Naive B cell (primary cell): ENCODE results near the gene FAM117A. TPM values are rescaled to one million over a fixed set of nuclear protein-coding genes. Genes with fewer than 3 reads are reported as not detected.

Experiments
- ATAC-seq, 2 donors: fragments of 150-1000 bp; cut with Tn5 transposase; 2 replicates each; pipeline ENCODE4 v1.10.0; 2021; ENCODE audit warnings: low read depth in 2 of 2, mild to moderate bottlenecking in 2 of 2, moderate library complexity in 2 of 2
- DNase-seq: peaks from one replicate; pipeline ENCODE4 v3.0.0; 2022
- H3K27ac Mint-ChIP-seq, 6 donors: one replicate each; pipeline ENCODE4 v1.8.0; 2020 to 2022; ENCODE audit warnings: mild to moderate bottlenecking in 6 of 6, mixed read lengths in 6 of 6, moderate library complexity in 5 of 6, inconsistent platforms in 2 of 6
- H3K27me3 Mint-ChIP-seq, 3 donors: one replicate each; pipeline ENCODE4 v1.8.0; 2021 to 2022; ENCODE audit warnings: mixed read lengths in 3 of 3, mild to moderate bottlenecking in 1 of 3
- H3K36me3 Mint-ChIP-seq, 2 donors: one replicate each; pipeline ENCODE4 v1.8.0; 2020 to 2022; ENCODE audit warnings: mixed read lengths in 2 of 2, inconsistent platforms in 1 of 2, mild to moderate bottlenecking in 1 of 2
- H3K4me1 Mint-ChIP-seq, 3 donors: one replicate each; pipeline ENCODE4 v1.8.0; 2020 to 2022; ENCODE audit warnings: mixed read lengths in 3 of 3, inconsistent platforms in 1 of 3, mild to moderate bottlenecking in 1 of 3, moderate library complexity in 1 of 3
- H3K4me3 Mint-ChIP-seq, 8 donors: one replicate each; pipeline ENCODE4 v1.8.0; 2020 to 2022; ENCODE audit warnings: mild to moderate bottlenecking in 8 of 8, mixed read lengths in 8 of 8, moderate library complexity in 8 of 8, inconsistent platforms in 2 of 8
- H3K9me3 Mint-ChIP-seq, 7 donors: one replicate each; pipeline ENCODE4 v1.8.0; 2020 to 2022; ENCODE audit warnings: mixed read lengths in 7 of 7, mild to moderate bottlenecking in 5 of 7, inconsistent platforms in 2 of 7, moderate library complexity in 1 of 7
- polyA plus RNA-seq, 6 donors: library from polyadenylated mRNA; unstranded; fragments of 300-500 nt; fragmentation: Illumina TruSeq; gene quantifications; one replicate each; pipeline ENCODE4 v1.2.3, GENCODE V29; 2021; ENCODE audit warnings: low read depth in 6 of 6

FAM117A gene
- polyA plus RNA-seq, 6 donors from 2014 or later, result 36.4 to 66.0 (median 54.3) TPM

DNA sequence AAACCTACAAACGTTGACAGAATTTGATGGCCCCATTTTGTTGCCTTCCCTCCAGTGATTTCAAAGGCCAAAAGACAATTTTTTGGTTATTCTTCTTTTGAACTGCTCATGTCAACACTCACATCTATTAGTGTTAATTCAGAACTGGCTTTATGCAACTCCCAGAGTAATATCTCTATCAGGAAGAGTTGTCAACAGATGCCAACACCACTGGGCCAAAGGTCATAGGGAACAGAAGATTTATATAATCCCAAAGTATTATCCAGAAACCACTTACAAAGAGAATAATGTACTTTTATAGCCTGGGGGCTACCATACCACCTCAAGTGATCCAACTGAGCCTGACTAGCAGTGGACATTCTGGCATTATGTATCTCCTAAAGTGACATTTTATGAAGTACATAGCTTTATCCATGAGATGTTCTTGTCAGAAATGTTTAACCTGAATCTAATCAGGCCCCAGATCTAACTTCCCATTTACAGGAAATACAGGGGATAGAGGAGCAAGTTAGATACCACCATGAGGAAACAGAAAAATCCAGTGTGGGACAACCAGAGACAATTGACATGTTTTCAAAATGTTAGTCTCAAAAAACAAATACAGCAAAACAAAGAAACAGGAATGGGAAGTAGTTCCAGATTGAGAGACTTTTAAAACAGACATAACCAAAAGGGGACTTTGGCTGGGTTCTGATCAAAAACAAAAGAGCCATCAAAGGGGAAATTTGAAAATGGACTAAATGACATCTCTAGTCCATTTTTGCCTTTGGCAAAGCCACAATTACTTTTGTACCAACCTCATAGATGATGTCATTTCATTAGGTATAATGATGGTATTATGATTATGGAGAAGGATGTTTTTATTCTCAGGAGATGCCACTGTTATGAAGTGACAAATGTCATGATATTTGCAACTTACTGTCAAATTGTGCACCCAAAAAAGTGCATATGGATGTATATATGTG lies 18.5 kb downstream of the FAM117A start:
- Mint-ChIP-seq H3K4me3 (peak overlapping the region; percentile 78 to 94 (median 90)), H3K4me1 (peaks cover 79 to 97% (median 83%) of the 10 kb centered on the region in 3 donors), H3K27ac (peak overlapping the region; percentile 96 to 99 (median 98)), H3K36me3 (peaks cover 0 to 5% of the 10 kb centered on the region in 2 donors), H3K9me3 (no peaks in the 10 kb centered on the region), H3K27me3 (no peaks in the 10 kb centered on the region)
- ATAC-seq (no peak), DNase-seq (no peak)

DNA sequence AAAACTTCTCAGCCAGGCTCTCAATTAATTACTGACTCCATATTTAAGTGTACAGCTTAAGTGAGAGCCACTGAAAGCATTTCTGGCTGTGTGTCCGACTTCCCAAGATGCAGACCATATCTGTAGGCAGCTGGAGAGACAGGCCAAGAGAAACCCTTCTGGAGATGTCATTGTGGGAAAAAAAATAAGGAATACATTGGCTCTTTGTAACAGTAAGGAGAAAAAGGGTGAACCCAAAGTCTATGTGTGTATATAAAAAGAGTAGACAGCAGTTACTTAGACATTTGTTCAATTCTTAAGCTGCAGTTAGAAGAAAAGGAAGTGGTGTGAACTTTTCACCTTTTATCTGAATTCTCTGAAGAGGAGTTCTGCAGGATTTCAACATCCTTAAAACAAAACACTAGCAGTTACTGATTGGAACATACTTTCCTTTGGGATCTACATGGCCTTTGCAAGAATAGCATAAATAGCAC lies 21.7 kb downstream of the FAM117A start:
- peak overlapping the region; percentile 64 to 95 (median 93) for H3K4me3 Mint-ChIP-seq
- DNase-seq (no peak), ATAC-seq (no peak)
- H3K27me3 Mint-ChIP-seq, result no peaks in the 10 kb centered on the region
- H3K36me3 Mint-ChIP-seq, result peaks cover 0 to 5% of the 10 kb centered on the region in 2 donors
- H3K27ac Mint-ChIP-seq, result peak overlapping the region; percentile 99 to 100 (median 100)
- peaks cover 0 to 4% (median 0%) of the 10 kb centered on the region in 7 donors for H3K9me3 Mint-ChIP-seq
- H3K4me1 Mint-ChIP-seq, result peaks cover 76 to 94% (median 83%) of the 10 kb centered on the region in 3 donors

DNA sequence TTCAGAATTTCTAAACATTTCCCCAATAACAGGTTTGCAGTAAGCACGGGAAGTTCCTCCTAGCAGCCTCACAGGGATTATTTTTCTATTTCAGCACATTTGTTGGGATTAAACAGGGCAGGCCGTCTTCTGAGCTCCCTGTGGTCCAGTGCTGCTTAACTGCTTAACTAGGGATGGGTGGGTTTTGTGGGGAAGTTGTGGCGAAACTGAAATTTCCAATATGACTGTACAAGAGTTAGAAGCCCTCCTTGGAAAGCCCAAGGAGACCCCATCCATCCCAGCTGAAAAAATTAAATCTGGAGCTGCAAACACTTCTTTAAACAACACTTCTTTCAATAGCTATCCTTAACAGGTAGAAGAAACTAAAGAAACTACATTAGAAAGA lies 22.2 kb downstream of the FAM117A start:
- Mint-ChIP-seq H3K36me3 (peaks cover 0 to 5% of the 10 kb centered on the region in 2 donors), H3K27me3 (no peaks in the 10 kb centered on the region), H3K27ac (peak overlapping the region; percentile 99 to 100 (median 100)), H3K9me3 (peaks cover 0 to 4% (median 0%) of the 10 kb centered on the region in 7 donors), H3K4me1 (peaks cover 75 to 94% (median 83%) of the 10 kb centered on the region in 3 donors), H3K4me3 (peak overlapping the region; percentile 80 to 95 (median 93))
- ATAC-seq (no peak), DNase-seq (no peak)

DNA sequence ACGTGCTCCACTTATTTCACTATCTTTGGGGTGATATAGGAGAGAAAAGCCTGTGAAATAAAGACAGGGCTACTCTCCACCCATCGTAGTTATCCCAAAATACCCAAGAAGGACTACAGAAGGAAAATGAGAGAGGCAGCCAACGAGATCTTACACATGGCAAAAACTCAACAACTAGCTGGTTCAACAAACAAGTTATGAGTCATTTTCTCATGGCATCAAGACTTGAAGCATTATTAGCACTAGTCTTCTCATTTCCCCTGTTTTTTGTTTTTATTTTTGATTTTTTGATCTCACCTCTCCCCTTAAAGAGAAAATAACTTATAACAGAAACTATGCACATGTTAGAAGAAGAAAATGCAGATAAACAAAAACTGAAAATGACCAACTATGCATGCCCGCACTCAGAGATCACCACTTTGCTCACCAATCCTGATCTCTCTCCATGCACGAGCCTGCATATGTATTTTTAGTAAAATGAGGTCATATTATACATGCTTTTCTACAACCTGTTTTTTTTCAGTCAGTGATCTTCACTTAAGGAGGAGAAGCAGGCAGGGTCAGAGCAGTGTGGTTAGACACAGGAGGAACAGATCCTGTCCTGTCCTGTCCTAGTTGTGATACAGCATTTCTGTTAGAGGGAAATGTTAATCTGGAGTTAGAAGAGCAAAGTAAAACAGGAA lies 22.8 kb downstream of the FAM117A start:
- Mint-ChIP-seq H3K27ac (peak overlapping the region; percentile 99 to 100 (median 100)), H3K9me3 (peaks cover 0 to 4% (median 0%) of the 10 kb centered on the region in 7 donors), H3K36me3 (peaks cover 0 to 5% of the 10 kb centered on the region in 2 donors), H3K4me3 (peak overlapping the region; percentile 80 to 95 (median 93)), H3K4me1 (peaks cover 74 to 94% (median 83%) of the 10 kb centered on the region in 3 donors), H3K27me3 (no peaks in the 10 kb centered on the region)
- no peak for ATAC-seq
- DNase-seq, result no peak

DNA sequence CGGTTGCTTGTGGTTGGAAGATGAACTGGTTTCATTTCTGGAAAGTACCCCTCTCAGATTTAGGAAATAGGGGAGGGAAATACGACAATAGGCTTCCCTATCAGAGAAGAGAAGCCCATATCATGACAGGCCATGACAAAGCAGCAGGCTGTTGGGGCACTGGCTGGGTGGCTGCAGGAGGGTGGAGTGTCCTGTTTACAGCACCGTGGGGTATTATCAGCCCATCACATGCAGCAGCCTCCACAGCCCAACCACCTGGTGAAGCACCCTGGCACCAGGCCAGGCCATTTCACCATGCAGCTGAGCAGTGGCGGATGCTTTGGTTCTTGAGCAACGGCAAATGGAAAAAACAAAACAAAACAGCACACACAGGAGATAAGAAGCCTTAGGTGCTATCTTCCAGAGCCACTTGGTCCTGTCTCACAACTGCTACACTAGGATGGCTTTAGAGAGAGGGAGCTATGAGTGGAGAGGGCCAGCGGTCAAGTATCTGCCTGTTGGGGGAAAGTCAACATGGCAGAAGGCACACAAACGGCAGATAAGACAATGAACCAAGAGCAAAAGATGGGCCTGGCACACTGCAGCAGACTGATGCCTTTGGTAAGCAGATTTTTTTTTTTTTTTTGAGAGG lies 24.2 kb downstream of the FAM117A start:
- Mint-ChIP-seq H3K36me3 (peaks cover 0 to 6% of the 10 kb centered on the region in 2 donors), H3K27ac (peak overlapping the region; percentile 99 to 100 (median 100)), H3K27me3 (no peaks in the 10 kb centered on the region), H3K9me3 (peaks cover 0 to 4% (median 0%) of the 10 kb centered on the region in 7 donors), H3K4me1 (peaks cover 64 to 89% (median 83%) of the 10 kb centered on the region in 3 donors), H3K4me3 (peak overlapping the region; percentile 84 to 95 (median 93))
- DNase-seq (peak; percentile 97), ATAC-seq (peak; percentile 96 to 98)

DNA sequence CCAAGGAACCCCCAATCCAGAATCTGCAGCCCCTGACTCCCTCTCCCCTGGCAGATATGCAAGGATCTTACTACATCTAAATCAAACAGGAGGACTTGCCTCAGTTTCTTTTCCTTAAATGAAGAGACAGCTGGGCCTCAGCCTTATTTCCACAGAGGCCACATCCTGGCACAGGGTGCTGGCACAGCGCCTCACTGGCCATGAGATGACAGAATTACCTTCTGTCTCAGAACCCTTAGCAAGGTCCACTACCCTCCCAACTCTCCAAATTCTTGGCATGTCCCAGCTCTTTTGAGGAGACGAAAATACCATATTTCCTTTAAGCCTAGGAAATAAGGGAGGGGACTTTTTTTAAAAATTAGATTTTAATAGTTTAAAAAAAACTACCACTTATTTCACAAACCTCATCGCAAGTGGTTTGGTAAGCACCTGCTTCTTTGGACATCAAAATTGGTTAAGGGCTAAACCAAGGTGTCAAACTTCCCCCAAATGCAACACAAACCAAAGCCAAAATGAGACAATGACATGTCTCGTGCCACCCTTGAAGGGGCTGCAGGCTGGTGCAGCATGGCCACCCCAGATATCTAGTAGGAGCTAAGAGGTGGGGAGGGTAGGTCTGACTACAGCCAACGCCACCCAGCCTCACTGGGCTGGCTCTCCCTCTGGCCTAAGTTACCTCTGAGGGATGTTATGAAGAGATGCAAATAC lies 25.3 kb downstream of the FAM117A start:
- Mint-ChIP-seq H3K27ac (peak overlapping the region; percentile 99 to 100 (median 100)), H3K9me3 (peaks cover 0 to 4% (median 0%) of the 10 kb centered on the region in 7 donors), H3K27me3 (no peaks in the 10 kb centered on the region), H3K4me1 (peaks cover 67 to 86% (median 81%) of the 10 kb centered on the region in 3 donors), H3K36me3 (peaks cover 0 to 9% of the 10 kb centered on the region in 2 donors), H3K4me3 (peak overlapping the region; percentile 84 to 95 (median 93))
- ATAC-seq, result no peak
- no peak for DNase-seq

DNA sequence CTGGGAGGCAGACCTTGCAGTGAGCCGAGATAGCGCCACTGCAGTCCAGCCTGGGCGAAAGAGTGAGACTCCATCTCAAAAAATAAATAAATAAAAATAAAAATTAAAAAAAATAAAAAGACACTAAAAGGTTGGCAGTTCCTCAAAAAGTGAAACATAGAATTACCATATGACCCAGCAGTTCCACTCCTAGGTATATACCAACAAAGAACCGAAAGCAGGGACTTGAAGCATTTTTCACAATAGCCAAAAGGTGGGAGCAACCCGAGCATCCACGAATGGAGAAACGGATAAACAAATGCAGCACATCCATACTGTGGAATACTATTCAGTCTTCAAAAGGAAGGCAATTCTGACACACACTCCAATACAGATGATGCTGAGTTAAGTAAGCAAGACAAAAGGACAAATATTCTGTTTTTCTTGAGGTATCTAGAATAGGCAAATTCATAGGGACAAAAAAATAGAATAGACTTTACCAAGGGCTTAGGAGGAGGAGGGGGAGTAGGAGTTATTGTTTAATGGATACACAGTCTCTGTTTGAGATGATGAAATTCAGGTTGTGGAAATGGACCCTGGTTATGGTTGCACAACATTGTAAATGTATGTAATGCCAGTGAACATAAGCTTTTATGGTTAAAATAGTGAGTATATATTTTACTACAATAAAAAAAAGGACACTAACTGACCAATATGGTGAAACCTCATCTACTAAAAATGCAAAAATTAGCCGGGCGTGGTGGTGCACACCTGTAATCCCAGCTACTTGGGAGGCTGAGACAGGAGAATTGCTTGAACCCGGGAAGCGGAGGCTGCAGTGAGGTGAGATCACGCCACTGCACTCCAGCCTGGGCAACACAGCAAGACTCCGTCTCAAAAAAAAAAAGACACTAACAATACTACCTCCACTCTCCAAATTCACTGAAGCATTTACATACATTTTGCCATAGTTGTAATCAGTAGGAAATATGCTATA lies 29.1 kb downstream of the FAM117A start:
- Mint-ChIP-seq H3K36me3 (peaks cover 8 to 18% of the 10 kb centered on the region in 2 donors), H3K27ac (peak overlapping the region in 5 of 6 donors; percentile 37 to 100 (median 69))
- no peak for ATAC-seq

DNA sequence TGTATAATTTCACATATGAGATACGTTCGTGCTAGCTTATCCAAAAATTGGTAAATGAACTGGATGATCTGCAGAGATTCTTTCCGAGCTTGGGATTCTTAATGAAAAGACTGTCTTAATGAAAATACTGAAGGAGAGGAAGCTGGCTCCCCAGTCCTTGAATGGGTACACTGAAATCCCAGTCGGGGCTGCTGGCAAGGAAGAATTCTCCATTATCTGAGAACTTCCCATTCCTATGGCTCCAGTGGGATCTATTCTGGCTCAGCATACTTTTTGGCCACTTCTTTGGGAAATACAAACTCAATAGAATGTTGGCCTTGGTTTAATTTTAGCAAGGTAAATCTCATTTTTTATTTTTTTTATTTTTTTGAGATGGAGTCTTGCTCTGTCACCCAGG lies 32.5 kb downstream of the FAM117A start:
- Mint-ChIP-seq H3K27me3 (no peaks in the 10 kb centered on the region), H3K4me3 (peak overlapping the region in 1 of 8 donors; percentile 30), H3K9me3 (no peaks in the 10 kb centered on the region), H3K36me3 (peaks cover 16 to 19% of the 10 kb centered on the region in 2 donors), H3K4me1 (peaks cover 35 to 65% (median 48%) of the 10 kb centered on the region in 3 donors), H3K27ac (peak overlapping the region in 2 of 6 donors; percentile 15 to 32)
- DNase-seq, result no peak
- ATAC-seq, result no peak

More for the DNA sequence above, 29.1 kb downstream of the FAM117A start:
- peaks cover 49 to 67% (median 60%) of the 10 kb centered on the region in 3 donors for H3K4me1 Mint-ChIP-seq
- H3K4me3 Mint-ChIP-seq, result no peak overlapping the region
- H3K27me3 Mint-ChIP-seq, result no peaks in the 10 kb centered on the region
- DNase-seq, result no peak
- H3K9me3 Mint-ChIP-seq, result peaks cover 0 to 2% (median 0%) of the 10 kb centered on the region in 7 donors

DNA sequence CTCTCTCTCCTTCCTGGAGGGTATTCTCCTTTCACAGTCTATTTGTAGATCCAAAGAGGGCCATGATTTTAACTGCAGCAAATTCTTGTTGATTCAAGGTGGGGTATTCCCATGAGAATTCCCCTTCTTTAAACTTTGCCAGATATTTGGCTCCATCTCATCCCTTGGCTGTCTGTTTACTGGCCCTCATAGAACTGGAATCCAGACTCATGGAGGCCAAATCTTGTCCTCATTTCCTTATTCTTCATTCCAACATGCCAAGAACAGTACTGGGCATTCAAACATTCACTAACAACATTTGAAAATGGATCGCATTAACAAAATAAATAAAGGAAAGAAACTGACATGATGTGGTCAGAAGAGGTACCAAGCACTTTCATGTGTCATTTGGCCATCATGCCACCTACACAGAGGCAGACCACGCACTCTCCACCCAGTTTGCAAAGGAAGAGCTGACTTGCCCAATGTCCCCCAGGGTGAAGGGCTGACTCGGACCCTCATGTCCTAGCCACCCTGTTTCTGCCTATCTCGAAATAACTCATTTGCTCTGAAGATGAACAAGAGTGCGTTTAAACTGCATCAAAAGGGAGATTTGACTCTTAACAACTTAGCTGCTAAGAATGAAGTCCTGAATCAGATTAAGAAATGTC lies 33.0 kb downstream of the FAM117A start:
- ATAC-seq, result no peak
- Mint-ChIP-seq H3K36me3 (peaks cover 16 to 20% of the 10 kb centered on the region in 2 donors), H3K27me3 (no peaks in the 10 kb centered on the region), H3K4me3 (peak overlapping the region in 1 of 8 donors; percentile 30), H3K27ac (peak overlapping the region in 4 of 6 donors; percentile 15 to 32 (median 22)), H3K9me3 (no peaks in the 10 kb centered on the region), H3K4me1 (peaks cover 33 to 59% (median 43%) of the 10 kb centered on the region in 3 donors)
- DNase-seq, result no peak

DNA sequence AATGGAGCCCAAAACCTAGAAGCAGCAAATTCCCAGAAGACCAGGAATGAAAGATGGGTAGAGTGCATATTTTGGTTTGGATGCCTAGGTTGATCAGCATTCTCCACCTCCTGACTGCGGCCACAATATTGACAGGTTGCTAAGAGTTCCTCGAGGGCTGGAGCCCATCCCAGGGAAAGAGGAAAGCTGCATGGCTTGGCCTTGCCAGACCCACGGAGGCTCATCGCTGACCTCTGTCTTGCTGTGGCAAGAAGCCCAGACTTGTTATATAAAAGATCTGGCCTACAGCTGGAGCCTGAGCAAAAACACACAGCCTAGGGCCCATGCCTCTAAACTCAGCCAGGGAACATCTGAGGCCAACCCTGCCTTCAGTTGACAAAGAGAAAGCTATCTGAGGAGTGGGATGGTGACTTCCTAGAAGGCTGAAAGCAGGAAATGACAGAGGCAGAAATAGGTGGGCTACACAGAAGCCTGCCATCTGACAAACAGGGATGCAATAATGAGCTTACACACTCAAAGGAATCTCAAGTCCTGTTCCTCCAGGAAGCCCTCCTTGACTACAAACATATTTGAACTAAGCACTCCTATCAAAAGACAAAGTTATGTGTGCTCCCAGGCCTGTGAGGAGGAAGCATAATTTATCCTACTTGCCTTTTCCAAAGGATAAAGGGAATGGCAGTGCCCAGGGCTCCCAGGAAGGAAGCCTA lies 33.7 kb downstream of the FAM117A start:
- peaks cover 19 to 27% of the 10 kb centered on the region in 2 donors for H3K36me3 Mint-ChIP-seq
- ATAC-seq (no peak), DNase-seq (no peak)
- peaks cover 0 to 3% (median 0%) of the 10 kb centered on the region in 7 donors for H3K9me3 Mint-ChIP-seq
- H3K4me1 Mint-ChIP-seq, result peaks cover 38 to 59% (median 41%) of the 10 kb centered on the region in 3 donors
- H3K27me3 Mint-ChIP-seq, result no peaks in the 10 kb centered on the region
- H3K27ac Mint-ChIP-seq, result peak overlapping the region in 3 of 6 donors; percentile 36 to 72 (median 61)
- H3K4me3 Mint-ChIP-seq, result no peak overlapping the region
